ENCODE results near the gene ANK2.

ANK2 gene

GRCh38 chr4:113347245-113347644 is 297.8 kb downstream of the ANK2 start:
- Histone ChIP-seq H3K9me3 (no peaks in the 10 kb centered on the region), H3K27ac (no peak overlapping the region), H3K36me3 (no peaks in the 10 kb centered on the region), H3K27me3 (no peaks in the 10 kb centered on the region), H3K4me1 (ENCODE audit: control insufficient read depth in 1 of 2, insufficient read depth in 1 of 2, low read depth in 1 of 2, low read length in 1 of 2) (no peaks in the 10 kb centered on the region), H3K4me3 (ENCODE audit: low read depth in 1 of 2, low read length in 1 of 2) (no peak overlapping the region)
- TF ChIP-seq, protein P1, sequence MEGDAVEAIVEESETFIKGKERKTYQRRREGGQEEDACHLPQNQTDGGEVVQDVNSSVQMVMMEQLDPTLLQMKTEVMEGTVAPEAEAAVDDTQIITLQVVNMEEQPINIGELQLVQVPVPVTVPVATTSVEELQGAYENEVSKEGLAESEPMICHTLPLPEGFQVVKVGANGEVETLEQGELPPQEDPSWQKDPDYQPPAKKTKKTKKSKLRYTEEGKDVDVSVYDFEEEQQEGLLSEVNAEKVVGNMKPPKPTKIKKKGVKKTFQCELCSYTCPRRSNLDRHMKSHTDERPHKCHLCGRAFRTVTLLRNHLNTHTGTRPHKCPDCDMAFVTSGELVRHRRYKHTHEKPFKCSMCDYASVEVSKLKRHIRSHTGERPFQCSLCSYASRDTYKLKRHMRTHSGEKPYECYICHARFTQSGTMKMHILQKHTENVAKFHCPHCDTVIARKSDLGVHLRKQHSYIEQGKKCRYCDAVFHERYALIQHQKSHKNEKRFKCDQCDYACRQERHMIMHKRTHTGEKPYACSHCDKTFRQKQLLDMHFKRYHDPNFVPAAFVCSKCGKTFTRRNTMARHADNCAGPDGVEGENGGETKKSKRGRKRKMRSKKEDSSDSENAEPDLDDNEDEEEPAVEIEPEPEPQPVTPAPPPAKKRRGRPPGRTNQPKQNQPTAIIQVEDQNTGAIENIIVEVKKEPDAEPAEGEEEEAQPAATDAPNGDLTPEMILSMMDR (IDR thresholded peaks at IDR 0.05) = no peak

- Histone ChIP-seq H3K4me3 (ENCODE audit: low read depth in 1 of 2, low read length in 1 of 2) (no peak overlapping the region), H3K27me3 (no peaks in the 10 kb centered on the region), H3K9me3 (no peaks in the 10 kb centered on the region), H3K36me3 (no peaks in the 10 kb centered on the region), H3K27ac (no peak overlapping the region), H3K4me1 (ENCODE audit: control insufficient read depth in 1 of 2, insufficient read depth in 1 of 2, low read depth in 1 of 2, low read length in 1 of 2) (no peaks in the 10 kb centered on the region)
- TF ChIP-seq, protein P1 (IDR thresholded peaks at IDR 0.05) = no peak
Observed at GRCh38 chr4:113349430-113349829, 300.0 kb downstream of the ANK2 start.

GRCh38 chr4:113350576-113350975 is 301.1 kb downstream of the ANK2 start:
- TF ChIP-seq, protein P1 (IDR thresholded peaks at IDR 0.05) = no peak
- no peaks in the 10 kb centered on the region for H3K4me1 ChIP-seq (ENCODE audit: control insufficient read depth in 1 of 2, insufficient read depth in 1 of 2, low read depth in 1 of 2, low read length in 1 of 2)
- no peaks in the 10 kb centered on the region for H3K9me3 ChIP-seq
- no peak overlapping the region for H3K4me3 ChIP-seq (ENCODE audit: low read depth in 1 of 2, low read length in 1 of 2)
- no peaks in the 10 kb centered on the region for H3K36me3 ChIP-seq
- H3K27ac ChIP-seq = no peak overlapping the region
- no peaks in the 10 kb centered on the region for H3K27me3 ChIP-seq

DNA sequence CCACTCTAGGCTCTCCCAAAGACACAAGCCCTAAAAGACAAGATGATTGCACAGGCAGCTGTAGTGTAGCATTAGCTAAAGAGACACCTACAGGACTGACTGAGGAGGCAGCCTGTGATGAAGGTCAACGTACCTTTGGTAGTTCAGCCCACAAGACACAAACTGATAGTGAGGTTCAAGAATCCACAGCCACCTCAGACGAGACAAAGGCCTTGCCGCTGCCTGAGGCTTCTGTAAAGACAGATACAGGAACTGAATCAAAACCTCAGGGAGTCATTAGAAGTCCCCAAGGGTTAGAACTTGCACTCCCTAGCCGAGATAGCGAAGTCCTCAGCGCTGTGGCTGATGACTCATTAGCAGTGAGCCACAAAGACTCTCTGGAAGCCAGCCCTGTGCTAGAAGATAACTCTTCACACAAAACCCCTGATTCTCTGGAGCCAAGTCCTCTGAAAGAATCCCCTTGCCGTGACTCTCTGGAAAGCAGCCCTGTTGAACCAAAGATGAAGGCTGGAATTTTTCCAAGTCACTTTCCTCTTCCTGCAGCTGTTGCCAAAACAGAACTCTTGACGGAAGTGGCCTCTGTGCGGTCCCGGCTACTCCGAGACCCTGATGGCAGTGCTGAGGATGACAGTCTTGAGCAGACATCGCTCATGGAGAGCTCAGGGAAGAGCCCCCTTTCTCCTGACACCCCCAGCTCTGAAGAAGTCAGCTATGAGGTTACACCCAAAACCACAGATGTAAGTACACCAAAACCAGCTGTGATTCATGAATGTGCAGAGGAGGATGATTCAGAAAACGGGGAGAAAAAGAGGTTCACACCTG is 306.3 kb downstream of the ANK2 start:
- H3K27me3 ChIP-seq = no peaks in the 10 kb centered on the region
- TF ChIP-seq, protein P1 (IDR thresholded peaks at IDR 0.05) = no peak
- no peaks in the 10 kb centered on the region for H3K9me3 ChIP-seq
- no peak overlapping the region for H3K27ac ChIP-seq
- H3K36me3 ChIP-seq = no peaks in the 10 kb centered on the region
- H3K4me1 ChIP-seq (ENCODE audit: control insufficient read depth in 1 of 2, insufficient read depth in 1 of 2, low read depth in 1 of 2, low read length in 1 of 2) = no peaks in the 10 kb centered on the region
- H3K4me3 ChIP-seq (ENCODE audit: low read depth in 1 of 2, low read length in 1 of 2) = no peak overlapping the region

GRCh38 chr4:113356453-113356852 is 307.0 kb downstream of the ANK2 start:
- Histone ChIP-seq H3K4me3 (ENCODE audit: low read depth in 1 of 2, low read length in 1 of 2) (no peak overlapping the region), H3K27me3 (no peaks in the 10 kb centered on the region), H3K27ac (no peak overlapping the region), H3K9me3 (no peaks in the 10 kb centered on the region), H3K4me1 (ENCODE audit: control insufficient read depth in 1 of 2, insufficient read depth in 1 of 2, low read depth in 1 of 2, low read length in 1 of 2) (no peaks in the 10 kb centered on the region), H3K36me3 (no peaks in the 10 kb centered on the region)
- TF ChIP-seq, protein P1 (IDR thresholded peaks at IDR 0.05) = no peak
